HG02973 (cell line): ENCODE data around the gene FHOD3.

Source experiments
- ATAC-seq: cut with Tn5 transposase; IDR thresholded peaks from one replicate; pipeline ENCODE4 v1.9.1; 2021; ENCODE audit warnings: moderate library complexity; ENCODE audit not compliant: unreplicated experiment

The FHOD3 gene

DNA sequence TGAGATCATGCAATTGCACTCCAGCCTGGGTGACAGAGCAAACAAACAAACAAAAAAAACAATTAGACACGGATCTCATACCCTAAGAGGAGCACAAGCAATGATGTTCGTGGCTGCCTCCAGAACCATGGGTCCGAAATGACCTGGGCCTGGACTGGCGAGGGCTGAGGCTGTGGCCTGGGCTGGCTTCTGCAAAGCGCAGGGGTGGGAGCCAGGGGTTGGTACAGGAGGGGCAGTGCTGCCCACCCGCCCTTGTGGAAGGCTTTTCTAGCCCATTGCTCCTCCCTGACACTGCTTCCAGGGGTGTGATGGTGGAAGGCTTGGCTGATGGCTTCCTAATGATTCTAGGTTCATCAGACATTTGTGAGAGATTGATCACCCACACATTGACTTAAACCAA is 167.8 kb downstream of the FHOD3 start:
- ATAC-seq = no peak

DNA sequence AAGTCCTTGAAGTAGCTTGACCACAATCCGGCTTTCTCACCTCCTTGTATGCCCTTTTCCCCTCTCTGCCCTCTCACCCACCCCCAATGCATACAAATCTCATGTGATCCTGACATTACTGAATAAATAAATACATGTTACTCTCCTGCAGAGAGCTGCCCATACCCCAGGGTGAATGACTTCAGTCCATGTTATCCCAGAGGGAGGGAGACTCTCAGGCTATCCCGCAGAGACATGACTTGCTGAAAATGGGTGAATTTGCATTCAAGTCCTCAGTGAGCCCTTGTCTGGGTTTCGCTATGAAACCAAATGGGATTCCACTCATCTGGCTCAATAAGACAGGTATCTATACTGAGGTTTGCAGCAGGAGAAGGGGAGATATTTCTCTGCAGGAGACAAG is 168.5 kb downstream of the FHOD3 start:
- no peak for ATAC-seq

DNA sequence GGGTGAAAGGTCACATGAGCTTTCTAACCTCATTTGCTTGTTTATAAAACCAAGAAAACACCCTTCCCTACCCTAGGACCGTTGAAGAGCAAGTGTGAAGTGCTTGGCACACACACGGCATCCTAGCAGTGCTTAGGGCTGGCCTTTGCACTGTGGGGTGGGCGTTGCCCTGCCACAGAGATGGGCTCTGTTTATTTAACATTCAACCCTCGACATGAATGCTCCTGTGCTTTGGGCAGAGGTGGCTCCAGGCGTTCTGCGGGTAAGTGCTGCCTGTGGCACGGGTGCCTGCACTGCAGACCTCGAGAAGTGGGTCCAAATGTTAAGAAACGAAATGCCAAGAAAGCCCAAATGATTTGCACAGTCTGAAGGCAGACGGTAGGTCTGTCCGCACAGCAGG is 170.1 kb downstream of the FHOD3 start:
- ATAC-seq = no peak

DNA sequence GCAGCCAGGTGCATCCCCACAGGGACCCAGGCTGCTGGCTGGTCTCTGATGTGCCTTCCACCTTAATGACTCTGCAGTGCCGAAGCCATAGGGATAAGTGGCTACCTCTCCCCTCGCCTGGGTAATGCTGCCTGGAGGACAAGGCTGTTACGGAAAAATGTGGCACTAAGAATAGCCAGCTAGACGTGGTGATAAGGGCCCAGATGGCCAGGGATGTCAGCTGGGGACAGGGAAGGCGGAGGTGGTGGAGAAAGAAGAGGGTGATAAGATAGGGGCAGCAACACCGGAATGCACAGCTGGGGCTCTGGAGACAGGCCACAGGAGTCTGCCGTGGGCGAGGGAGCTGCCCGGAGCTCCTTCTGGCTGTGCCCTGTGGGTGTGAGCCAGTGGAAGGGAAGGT is 170.6 kb downstream of the FHOD3 start:
- ATAC-seq = no peak

DNA sequence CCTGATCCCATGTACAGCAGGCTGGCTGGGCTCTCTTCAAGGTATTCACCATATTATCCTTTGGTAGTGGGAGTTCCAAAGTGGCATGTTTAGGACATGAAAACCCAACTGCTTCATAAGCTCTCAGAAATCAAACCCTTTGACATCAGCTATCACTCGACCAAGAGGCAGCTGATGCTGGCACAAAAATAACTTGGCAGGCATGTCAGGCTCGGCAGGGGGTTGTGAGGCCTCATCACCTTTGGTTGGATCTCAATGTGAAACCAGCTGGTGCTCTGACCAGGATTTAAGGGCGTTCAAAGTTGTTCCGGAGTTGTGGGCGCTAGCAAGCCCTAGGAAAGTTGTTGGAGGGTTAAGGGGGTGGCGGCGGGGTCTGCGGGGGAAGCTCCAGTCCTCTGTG is 171.9 kb downstream of the FHOD3 start:
- no peak for ATAC-seq

DNA sequence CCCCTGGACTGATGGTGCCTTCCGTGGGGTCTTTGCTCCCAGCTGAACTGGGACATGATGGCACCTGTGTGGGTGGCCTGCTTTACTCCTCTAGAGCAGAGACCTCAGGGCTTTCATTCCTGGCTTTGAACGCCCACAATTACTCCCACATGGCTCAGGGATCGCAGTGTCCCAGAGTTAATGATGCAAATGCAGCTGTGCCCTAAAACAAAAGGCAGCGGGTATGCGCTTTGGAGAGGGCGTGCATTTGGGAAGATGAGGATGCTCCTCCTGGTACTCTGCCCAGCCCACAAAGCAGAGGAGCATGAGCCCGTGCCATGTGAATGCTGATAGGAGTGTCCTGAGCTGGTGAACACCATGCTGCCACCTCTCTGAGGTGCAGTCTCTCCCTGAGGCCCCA is 173.4 kb downstream of the FHOD3 start:
- ATAC-seq = no peak

DNA sequence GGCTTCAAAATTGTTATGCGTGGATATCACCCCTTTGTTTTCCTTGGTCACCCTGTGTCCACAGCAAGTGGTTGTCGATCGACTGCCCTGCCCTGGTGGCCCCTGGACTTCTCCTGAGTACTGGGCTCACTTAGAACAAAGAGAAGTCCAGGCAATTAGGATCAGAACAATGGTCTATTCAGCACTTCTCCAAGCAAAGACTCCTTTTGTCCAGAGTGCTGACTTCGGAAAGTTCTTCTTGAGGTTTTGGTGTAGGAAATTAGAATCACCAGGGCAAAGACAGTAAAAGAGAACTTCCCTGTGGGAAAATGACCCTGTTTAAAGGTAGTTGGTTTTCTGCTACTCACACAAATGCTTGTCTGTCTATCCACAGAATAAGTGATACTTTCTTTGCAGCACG is 173.9 kb downstream of the FHOD3 start:
- ATAC-seq = no peak

DNA sequence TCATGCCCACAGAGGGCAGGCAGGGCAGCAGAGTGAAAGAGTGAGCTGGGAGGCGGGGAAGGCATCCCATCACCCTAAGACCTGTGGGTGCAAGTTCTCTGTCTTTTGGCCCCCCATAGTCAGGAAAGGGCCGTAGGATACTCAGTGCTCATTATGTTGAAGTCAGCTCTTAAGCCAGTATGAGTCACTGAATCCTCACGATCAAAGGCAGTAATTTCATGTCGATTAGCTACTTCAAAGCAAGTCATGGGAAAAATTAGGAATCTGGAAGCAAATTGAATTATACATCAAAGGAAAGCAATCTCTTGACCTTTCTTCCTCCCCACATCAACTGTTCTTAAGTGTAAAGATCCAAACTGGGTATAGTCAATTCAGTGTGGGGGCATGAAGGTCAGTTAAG is 178.9 kb downstream of the FHOD3 start:
- no peak for ATAC-seq

DNA sequence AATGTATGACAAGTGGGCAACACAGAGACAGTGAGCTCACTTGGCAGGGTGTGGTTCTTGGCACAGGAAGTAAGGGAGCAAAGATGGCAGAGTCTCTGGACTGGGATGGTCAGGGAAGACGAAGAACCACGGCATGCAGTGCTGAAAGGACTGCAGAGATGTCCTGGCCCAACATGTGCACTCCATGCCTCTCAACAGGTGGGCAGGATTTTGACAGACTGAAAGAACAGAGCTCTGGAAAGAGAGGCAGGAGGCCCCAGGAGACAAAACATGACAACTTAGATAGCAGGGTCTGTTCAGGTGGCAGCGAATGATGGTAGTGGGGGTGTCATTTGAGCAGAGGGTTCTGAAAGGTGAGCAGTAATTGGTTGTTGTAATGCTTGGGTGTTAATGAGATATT is 180.3 kb downstream of the FHOD3 start:
- no peak for ATAC-seq

DNA sequence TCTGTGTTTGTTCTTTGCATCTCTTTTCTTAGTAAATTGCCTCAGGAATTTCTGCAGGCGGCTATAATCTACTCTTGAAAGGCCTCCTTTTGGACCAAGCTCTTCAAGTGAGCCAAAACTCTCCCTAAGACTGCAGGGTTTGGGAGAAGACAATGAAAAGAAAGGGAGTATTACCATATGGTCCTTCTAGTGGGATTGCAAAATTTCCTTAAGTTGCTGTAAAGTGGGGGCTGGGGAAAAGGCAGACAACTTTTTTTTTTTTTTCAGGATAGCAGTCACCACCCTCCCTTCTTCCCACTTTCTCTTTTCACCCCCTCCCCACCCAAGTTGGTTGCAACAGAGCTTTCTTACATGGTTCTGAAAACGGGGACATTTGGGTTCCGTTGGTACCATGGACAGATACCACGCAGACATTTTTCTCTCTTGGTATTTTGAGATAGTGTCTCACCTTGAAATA is 183.7 kb downstream of the FHOD3 start:
- ATAC-seq = no peak

DNA sequence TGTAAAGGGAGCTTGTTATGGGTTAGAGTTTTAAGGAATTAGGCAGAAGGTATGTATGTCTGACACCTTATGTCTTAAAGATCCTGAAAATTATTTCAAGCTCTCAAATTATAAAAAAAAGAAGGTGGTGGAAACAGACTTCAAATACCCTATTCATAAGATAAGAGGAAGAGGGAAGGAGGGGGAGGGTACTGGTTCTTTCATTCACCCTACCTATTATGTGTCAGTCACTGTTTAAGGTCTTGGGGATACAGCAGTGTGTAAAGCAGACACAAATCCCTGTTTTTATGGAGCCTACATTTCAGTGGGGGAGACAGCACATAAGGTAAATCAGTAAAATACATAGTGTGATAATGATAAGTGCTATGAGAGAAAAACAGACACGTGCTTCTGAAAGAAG is 184.4 kb downstream of the FHOD3 start:
- no peak for ATAC-seq

DNA sequence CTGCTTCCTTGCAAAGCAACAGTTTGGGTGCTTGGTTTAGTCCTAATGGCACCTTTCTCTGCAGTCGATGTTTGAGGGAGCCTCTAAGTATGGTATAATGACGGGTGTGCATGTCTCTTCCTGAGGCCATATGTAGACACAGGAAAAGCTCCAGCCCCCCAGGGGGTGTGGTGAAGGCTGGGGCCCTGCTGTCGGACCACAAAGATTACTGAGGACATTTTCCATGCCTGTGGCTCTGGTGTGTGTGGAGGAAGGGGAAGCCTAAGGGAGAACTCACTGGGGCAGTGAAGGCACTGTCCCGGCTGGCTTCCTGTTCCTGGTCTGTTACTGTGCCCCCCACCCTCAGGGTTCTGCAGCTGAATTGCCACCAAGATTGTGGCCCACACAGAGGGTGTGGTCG is 187.1 kb downstream of the FHOD3 start:
- no peak for ATAC-seq

DNA sequence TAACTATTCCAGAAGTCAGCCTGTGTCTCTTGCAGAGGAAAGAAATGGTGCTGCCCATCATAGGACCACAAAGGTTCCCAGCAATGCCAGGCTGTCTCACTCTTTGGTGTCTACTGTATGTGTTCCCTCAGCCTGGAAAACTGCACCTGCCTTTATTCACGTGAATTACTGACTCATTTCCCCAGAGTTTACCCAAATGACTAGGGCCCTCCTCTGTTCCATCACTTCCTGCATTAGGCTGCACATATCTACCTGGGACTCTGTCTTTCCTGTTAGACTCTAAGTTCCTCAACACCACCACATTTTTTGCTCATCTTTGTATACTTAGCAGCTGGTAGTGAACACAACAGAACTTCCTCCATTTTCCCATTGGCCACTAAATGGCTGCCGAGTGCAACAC is 188.3 kb downstream of the FHOD3 start:
- no peak for ATAC-seq

DNA sequence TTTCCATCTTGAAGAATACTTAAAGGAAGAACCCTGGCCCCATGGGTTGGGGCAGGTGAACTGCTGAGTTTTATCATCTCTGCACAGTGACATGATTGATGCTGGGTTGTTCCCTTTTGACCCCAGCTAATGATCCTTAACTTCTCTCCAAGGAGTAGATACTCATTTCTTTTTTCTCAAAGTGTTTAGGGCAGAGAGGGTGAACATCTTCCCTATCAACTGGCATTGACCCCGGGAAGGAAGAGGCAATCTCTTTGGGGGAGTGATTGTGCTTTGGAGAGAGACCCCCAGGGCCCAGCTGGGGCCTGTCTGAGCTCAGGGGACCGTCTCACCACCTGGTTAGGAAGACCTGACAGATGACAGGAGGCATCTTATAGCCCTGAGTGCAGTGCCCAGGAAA is 190.6 kb downstream of the FHOD3 start:
- no peak for ATAC-seq

DNA sequence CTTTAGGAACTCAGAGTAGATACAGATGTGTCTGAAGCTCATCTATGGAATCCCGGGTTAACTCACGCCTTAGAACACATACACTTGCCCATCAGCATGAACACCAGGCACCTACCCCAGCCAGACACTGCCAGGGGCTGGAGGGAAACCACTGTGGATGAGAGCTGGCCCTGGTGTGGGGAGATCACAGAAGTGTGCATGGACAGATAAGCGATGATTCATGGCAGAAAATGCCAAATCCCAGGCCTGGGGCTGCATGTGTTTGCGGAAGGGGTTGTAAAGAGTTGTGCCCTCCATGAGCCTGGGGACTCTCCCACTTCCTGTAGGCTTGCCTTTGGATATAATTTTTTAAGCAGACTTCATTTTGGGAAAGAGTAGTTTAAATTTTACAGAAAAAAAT is 193.4 kb downstream of the FHOD3 start:
- no peak for ATAC-seq

DNA sequence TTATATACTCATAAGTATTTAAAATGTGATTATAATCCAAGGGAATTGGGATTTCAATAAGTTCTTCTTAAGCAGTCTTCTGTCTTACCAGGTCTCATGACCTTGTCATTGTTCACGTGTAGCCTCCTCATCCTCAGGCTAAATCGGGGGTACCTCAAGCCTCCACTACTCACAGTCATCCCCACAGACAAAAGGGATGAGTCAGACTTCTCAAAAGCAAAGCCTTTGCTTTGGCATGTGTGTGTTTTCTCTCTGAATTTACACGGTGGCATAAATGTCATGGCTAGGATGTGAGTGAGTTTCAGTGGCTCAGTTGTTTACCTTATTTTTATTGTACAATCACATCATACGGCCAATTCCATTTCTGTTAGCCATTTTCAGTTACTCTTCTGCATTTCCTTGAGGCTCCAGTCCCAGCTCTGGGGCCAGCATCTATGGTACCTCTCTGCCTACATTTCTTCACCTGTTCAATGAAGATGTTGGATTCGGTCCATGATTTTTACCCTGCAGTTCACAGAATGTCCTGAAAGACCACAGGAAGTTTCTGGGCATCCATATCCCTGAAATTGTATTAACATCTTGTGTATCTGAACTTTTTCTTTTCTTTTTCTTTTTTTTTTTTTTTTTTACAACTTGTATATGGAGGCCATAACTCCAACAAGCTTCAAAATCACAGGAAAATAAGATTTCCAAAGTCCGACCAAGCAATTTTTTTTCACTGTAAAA is 195.3 kb downstream of the FHOD3 start:
- ATAC-seq = no peak

DNA sequence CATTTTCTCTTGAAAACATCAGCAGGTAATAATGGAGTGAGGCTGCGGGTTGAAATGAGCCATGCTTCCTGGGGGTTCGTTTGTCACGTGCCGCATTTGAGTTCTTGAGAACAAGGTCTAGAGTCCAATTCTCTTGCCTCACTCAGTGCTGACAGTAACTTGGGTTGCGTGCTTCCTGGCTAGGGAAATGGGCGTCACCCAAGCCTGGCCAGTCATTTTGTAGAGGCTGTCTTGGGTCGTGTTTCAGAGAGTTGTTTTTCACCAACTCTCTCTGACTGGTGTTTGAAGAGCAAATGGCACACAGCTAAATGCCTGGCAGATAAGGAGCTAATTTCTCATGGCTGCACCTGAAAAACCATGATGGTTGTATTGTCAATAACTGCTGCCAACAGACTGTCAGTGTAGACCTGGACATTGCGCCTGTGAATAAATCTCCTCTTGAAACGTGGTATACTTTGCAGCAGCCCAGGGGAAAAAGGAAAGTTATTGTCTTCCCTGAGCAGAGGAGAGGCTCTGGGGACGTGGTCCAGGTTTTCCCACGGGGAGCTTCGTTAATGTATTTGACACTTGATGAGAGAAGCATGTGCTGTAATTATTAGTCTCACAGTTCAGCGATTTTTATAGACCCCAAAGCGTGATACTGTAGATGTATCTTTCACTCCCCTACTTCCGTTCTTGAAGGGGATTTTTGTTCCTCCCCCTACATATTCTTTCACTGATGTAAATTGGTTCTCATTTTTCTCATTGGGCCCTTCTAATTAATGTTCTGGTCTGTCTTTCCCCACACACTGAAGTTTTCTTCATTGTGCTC is 196.0 kb downstream of the FHOD3 start:
- no peak for ATAC-seq

DNA sequence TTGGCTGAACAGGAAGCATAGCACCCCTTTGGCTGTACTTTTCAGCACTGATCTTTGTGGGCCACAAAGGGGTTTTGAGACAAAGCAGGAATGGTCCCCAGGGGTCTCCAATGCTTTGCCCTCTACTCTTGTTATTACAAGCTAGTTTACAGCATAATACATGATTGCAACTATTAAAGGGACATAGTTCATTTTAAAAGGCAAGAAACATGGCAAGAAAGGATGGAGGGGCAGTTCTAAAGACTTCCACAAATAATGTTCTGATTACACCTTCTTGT is 196.6 kb downstream of the FHOD3 start:
- no peak for ATAC-seq

DNA sequence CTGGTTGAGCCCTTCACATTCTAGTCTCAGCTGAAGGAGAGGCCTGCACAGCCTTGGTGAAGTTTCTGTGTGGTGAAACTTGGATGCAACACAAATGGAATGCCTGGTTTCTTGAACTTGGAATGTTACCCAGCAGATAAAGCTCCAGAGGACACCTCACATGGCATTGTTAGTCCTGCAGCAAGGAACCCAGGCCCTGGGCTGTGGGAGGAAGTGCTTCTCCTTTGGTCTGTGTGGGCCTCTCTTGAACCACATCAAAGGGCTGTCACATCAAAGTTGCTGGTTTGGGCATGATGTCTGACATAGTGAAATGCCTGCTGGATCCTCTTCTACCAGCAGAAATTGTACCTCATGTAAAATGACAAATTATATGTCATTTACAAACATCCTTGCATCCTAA is 198.5 kb downstream of the FHOD3 start:
- ATAC-seq = no peak

DNA sequence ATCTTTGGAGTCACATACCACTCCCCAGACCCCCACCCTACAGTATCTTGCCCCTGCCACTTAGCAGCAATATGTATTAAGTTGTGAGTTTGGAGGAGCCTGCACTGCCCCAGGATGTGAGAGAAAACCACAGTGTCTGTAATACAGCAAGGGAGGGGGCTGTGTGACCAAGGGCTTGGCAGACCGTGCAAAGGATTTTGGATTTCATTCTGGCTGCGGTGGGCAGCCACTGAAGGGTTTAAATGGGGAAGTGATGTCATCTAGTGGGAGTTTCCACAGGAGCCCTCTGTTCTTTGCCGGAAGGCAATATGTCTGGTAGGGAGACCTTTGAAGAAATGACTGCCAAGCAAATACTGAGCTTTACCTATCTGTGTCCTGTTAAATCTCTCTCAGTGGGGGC is 202.4 kb downstream of the FHOD3 start:
- ATAC-seq = peak; percentile 86

DNA sequence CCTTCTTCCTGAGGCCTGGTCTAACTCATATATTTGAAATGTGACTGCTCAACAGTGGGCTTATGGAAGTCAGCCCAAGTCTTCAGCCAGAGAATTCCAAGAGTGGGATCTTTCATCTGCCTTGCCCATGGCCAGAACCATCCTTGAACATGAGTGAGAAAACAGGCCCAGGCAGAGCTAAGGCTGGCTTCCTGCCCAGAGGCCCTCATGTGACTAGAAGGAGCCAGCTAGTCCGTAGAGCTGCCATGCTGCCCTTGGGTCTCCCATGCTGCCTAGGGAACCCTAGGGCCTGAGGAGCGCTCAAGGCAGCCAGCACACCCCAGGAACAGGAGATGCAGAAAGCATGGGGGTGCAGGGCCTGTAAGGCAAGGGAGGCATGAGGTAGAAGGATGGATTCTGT is 203.6 kb downstream of the FHOD3 start:
- no peak for ATAC-seq

DNA sequence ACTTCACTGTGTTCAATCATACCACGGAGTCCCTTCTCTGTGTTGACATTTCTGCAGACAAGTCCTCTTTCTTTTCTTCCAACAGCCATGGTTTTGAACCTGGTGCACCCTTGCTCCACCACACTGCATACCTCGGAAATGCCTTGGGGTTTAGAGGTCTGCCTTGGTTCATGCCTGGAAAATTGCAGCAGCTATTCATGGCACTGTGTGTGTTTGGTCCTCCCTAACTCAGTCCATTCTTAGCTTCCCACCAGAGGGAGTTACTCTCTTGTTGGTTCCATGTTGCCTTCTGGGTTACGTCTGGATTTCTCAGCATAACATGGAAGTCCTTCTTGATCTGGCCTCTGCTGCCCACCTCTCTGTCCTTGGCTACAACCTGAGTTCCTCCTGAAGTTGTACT is 206.0 kb downstream of the FHOD3 start:
- no peak for ATAC-seq

DNA sequence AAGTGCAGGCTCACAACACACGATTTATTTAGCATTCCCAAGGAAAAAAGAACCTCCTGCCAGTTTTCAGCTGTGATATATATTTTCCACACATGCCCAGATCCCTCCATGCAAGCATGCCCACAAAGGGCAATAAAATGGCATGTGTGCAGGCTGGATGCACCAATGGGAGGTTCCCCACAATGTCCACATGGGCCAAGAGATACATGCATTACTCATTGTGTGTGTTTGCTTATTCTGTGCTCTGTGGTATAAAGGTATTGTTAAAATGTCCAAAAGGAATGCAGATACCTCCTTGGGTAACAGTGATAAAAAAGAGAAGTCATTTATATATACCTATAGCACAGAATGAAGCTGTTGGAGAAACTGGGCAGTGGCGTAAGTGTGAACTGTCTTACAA is 207.4 kb downstream of the FHOD3 start:
- no peak for ATAC-seq
